ENCODE data around the gene PNLIPRP2.

DNA sequence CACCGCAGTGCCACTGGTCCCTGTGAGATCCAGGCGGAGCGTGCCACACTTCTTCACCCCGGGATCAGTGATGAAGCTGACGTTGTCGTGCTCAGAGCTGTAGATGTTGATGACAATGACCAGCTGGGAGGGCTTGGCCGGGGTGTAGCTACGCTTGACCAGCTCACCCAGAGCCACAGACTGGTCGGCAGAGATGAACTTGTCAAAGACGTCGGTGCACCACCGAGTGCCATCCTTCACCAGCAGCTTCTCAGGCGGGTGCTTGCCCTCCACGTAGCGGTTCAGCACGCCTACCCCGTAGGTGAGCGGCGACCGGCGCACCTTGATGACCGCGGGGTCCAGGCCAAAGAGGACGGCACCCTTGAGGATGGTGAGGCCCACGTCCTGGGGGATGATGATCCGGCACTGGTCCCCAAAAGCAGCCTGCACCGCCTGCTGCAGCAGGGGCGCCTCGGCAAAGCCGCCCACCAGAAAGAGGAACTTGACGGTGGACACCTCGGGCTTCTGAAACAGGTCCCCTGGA is 54.2 kb downstream of the PNLIPRP2 start:
- TF ChIP-seq, protein P1, sequence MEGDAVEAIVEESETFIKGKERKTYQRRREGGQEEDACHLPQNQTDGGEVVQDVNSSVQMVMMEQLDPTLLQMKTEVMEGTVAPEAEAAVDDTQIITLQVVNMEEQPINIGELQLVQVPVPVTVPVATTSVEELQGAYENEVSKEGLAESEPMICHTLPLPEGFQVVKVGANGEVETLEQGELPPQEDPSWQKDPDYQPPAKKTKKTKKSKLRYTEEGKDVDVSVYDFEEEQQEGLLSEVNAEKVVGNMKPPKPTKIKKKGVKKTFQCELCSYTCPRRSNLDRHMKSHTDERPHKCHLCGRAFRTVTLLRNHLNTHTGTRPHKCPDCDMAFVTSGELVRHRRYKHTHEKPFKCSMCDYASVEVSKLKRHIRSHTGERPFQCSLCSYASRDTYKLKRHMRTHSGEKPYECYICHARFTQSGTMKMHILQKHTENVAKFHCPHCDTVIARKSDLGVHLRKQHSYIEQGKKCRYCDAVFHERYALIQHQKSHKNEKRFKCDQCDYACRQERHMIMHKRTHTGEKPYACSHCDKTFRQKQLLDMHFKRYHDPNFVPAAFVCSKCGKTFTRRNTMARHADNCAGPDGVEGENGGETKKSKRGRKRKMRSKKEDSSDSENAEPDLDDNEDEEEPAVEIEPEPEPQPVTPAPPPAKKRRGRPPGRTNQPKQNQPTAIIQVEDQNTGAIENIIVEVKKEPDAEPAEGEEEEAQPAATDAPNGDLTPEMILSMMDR (IDR thresholded peaks at IDR 0.05; ENCODE audit: low read depth, low read length, poor library complexity, severe bottlenecking) = no peak
- TF ChIP-seq EZH2phosphoT487 (IDR thresholded peaks at IDR 0.05; ENCODE audit: borderline replicate concordance, low read length) = no peak

Data from DOHH2 (cell line).